Measurements from ENCODE around the gene TIMM21.

The TIMM21 gene

GRCh38 chr18:74147779-74148542, at the start of gene TIMM21, which contains the start of gene FBXO15:
TSS of gene TIMM21 (plus strand) at chr18:74148523. CDS start at chr18:74148809, 286 bp downstream.
TSS of gene FBXO15 (minus strand) at chr18:74147834. CDS start at chr18:74147785, 49 bp downstream.
- in situ Hi-C loops (cut with MboI; ENCODE audit: low sequenced_read_pairs) = no loop called here

GRCh38 chr18:74108460-74108859, 39.9 kb upstream of the TIMM21 start:
- in situ Hi-C loops (cut with MboI; ENCODE audit: low sequenced_read_pairs) = no loop called here

GRCh38 chr18:74110149-74110548, 38.2 kb upstream of the TIMM21 start:
- in situ Hi-C loops (cut with MboI; ENCODE audit: low sequenced_read_pairs) = no loop called here

- in situ Hi-C loops (cut with MboI; ENCODE audit: low sequenced_read_pairs) = no loop called here
Measured at GRCh38 chr18:74110976-74111375, 37.3 kb upstream of the TIMM21 start.

- in situ Hi-C loops (cut with MboI; ENCODE audit: low sequenced_read_pairs) = no loop called here
Measured at GRCh38 chr18:74113711-74114110, 34.6 kb upstream of the TIMM21 start.

- in situ Hi-C loops (cut with MboI; ENCODE audit: low sequenced_read_pairs) = no loop called here
Measured at GRCh38 chr18:74114116-74114515, 34.2 kb upstream of the TIMM21 start.

GRCh38 chr18:74115046-74115445, 33.3 kb upstream of the TIMM21 start:
- in situ Hi-C loops (cut with MboI; ENCODE audit: low sequenced_read_pairs) = no loop called here

- in situ Hi-C loops (cut with MboI; ENCODE audit: low sequenced_read_pairs) = no loop called here
Measured at GRCh38 chr18:74116633-74117554, 31.4 kb upstream of the TIMM21 start.

GRCh38 chr18:74123200-74123599, 25.1 kb upstream of the TIMM21 start:
- in situ Hi-C loops (cut with MboI; ENCODE audit: low sequenced_read_pairs) = no loop called here

GRCh38 chr18:74124642-74125041, 23.7 kb upstream of the TIMM21 start:
- in situ Hi-C loops (cut with MboI; ENCODE audit: low sequenced_read_pairs) = no loop called here

- in situ Hi-C loops (cut with MboI; ENCODE audit: low sequenced_read_pairs) = no loop called here
Measured at GRCh38 chr18:74126684-74127655, 21.4 kb upstream of the TIMM21 start.

GRCh38 chr18:74128159-74128558, 20.2 kb upstream of the TIMM21 start:
- in situ Hi-C loops (cut with MboI; ENCODE audit: low sequenced_read_pairs) = no loop called here

GRCh38 chr18:74131124-74131523, 17.2 kb upstream of the TIMM21 start:
- in situ Hi-C loops (cut with MboI; ENCODE audit: low sequenced_read_pairs) = no loop called here

GRCh38 chr18:74132201-74132600, 16.1 kb upstream of the TIMM21 start:
- in situ Hi-C loops (cut with MboI; ENCODE audit: low sequenced_read_pairs) = no loop called here

- in situ Hi-C loops (cut with MboI; ENCODE audit: low sequenced_read_pairs) = no loop called here
Measured at GRCh38 chr18:74137920-74138538, 10.3 kb upstream of the TIMM21 start.

GRCh38 chr18:74139411-74139810, 8.9 kb upstream of the TIMM21 start:
- in situ Hi-C loops (cut with MboI; ENCODE audit: low sequenced_read_pairs) = no loop called here

GRCh38 chr18:74139888-74140287, 8.4 kb upstream of the TIMM21 start:
- in situ Hi-C loops (cut with MboI; ENCODE audit: low sequenced_read_pairs) = no loop called here

- in situ Hi-C loops (cut with MboI; ENCODE audit: low sequenced_read_pairs) = no loop called here
Measured at GRCh38 chr18:74140582-74140981, 7.7 kb upstream of the TIMM21 start.

- in situ Hi-C loops (cut with MboI; ENCODE audit: low sequenced_read_pairs) = no loop called here
Measured at GRCh38 chr18:74141667-74142066, 6.7 kb upstream of the TIMM21 start.

GRCh38 chr18:74142252-74142651, 6.1 kb upstream of the TIMM21 start:
- in situ Hi-C loops (cut with MboI; ENCODE audit: low sequenced_read_pairs) = no loop called here
